Vagina (tissue), 2 donors: ENCODE measurements around the gene KRTAP10-8. TPM values are rescaled to one million over a fixed set of nuclear protein-coding genes. Genes with fewer than 3 reads are reported as not detected.
"Not testable (repeated sequence)": the region's sequence is repeated elsewhere in the genome, so short reads cannot be mapped to it uniquely, and the experiment has no call there.

Experiments
- DNase-seq, 2 donors: peaks; one replicate each; pipeline ENCODE4 v3.0.0-alpha.2; 2017; ENCODE audit errors: extremely low spot score in 2 of 2
- H3K27ac ChIP-seq: fragments of 200-600 bp; sonication (generic); one replicate; pipeline ENCODE4 v1.5.1; 2019
- H3K27me3 ChIP-seq: fragments of 200-600 bp; sonication (generic); one replicate; pipeline ENCODE4 v1.5.1; 2019
- H3K36me3 ChIP-seq, 2 donors: fragments of 200-600 bp; sonication (generic); one replicate each; pipeline ENCODE4 v1.5.1; 2017 to 2019
- H3K4me1 ChIP-seq: fragments of 200-600 bp; sonication (generic); one replicate; pipeline ENCODE4 v1.5.1; 2019
- H3K4me3 ChIP-seq, 2 donors: fragments of 200-600 bp; sonication (generic); 1 replicate in 1 of 2; 2 replicates in 1 of 2; pipeline ENCODE4 v1.5.1; 2016 to 2019
- H3K9me3 ChIP-seq: fragments of 200-600 bp; sonication (generic); one replicate; pipeline ENCODE4 v1.5.1; 2019
- CTCF ChIP-seq, 3 experiments: fragments of 450-650 bp in 2 of 3; fragments of 200-600 bp in 1 of 3; sonication (generic) in 1 of 3; IDR thresholded peaks; one replicate each; pipeline ENCODE4 v1.5.1; 2017 to 2019; ENCODE audit warnings: antibody characterized with exemption in 3 of 3, mild to moderate bottlenecking in 2 of 3, moderate library complexity in 2 of 3
- POLR2A ChIP-seq, 2 donors: fragments of 450-650 bp; IDR thresholded peaks; one replicate each; pipeline ENCODE4 v1.6.1; 2017; ENCODE audit warnings: antibody characterized with exemption in 2 of 2, mild to moderate bottlenecking in 2 of 2, moderate library complexity in 2 of 2
- POLR2AphosphoS5 ChIP-seq, 2 donors: sonication (generic); formaldehyde crosslinking; IDR thresholded peaks; one replicate each; pipeline ENCODE4 v1.9.0; 2017; ENCODE audit warnings: antibody characterized with exemption in 2 of 2, mild to moderate bottlenecking in 2 of 2, low read depth in 1 of 2; ENCODE audit not compliant: insufficient read depth in 1 of 2
- intact Hi-C: fragments of 100-400 bp; cut with DNase I; formaldehyde crosslinking; loops from one replicate; pipeline ENCODE4 v1.15.1; 2023
- total RNA-seq: library from RNA; depleted of rRNA; stranded (reverse); fragments of >200 nt; gene quantifications from one replicate; pipeline ENCODE4 v1.2.3, GENCODE V29; 2016

Gene KRTAP10-8
- total RNA-seq, 1 donor from 2014 or later, result not detected

GRCh38 chr21:44596068-44596725 lies 15.7 kb upstream of the KRTAP10-8 start:
- Histone ChIP-seq H3K27me3 (no peaks in the 10 kb centered on the region), H3K9me3 (no peaks in the 10 kb centered on the region), H3K4me1 (no peaks in the 10 kb centered on the region), H3K36me3 (no peaks in the 10 kb centered on the region), H3K27ac (no peak overlapping the region), H3K4me3 (no peak overlapping the region)
- TF ChIP-seq POLR2AphosphoS5 (IDR thresholded peaks at IDR 0.05; ENCODE audit: insufficient read depth in 1 of 2, low read depth in 1 of 2) (no peak), POLR2A (IDR thresholded peaks at IDR 0.05) (no peak), CTCF (IDR thresholded peaks at IDR 0.05) (no peak)
- peak; percentile 75 to 79 for DNase-seq
- intact Hi-C loops, result no loop called here

- no peak overlapping the region for H3K27ac ChIP-seq
- intact Hi-C loops, result no loop called here
Observed at GRCh38 chr21:44598061-44598460, 13.8 kb upstream of the KRTAP10-8 start.

GRCh38 chr21:44599264-44600029 lies 12.4 kb upstream of the KRTAP10-8 start:
- Histone ChIP-seq H3K36me3 (no peaks in the 10 kb centered on the region), H3K27ac (no peak overlapping the region), H3K4me3 (no peak overlapping the region), H3K27me3 (no peaks in the 10 kb centered on the region), H3K4me1 (no peaks in the 10 kb centered on the region), H3K9me3 (no peaks in the 10 kb centered on the region)
- DNase-seq, result no peak
- TF ChIP-seq POLR2AphosphoS5 (IDR thresholded peaks at IDR 0.05; ENCODE audit: insufficient read depth in 1 of 2, low read depth in 1 of 2), result no peak
- TF ChIP-seq CTCF (IDR thresholded peaks at IDR 0.05), result no peak
- TF ChIP-seq POLR2A (IDR thresholded peaks at IDR 0.05), result no peak
- intact Hi-C loops, result no loop called here

More at GRCh38 chr21:44598061-44598460, 13.8 kb upstream of the KRTAP10-8 start:
- Histone ChIP-seq H3K27me3 (no peaks in the 10 kb centered on the region), H3K36me3 (no peaks in the 10 kb centered on the region), H3K9me3 (no peaks in the 10 kb centered on the region), H3K4me3 (no peak overlapping the region), H3K4me1 (no peaks in the 10 kb centered on the region)
- DNase-seq, result no peak
- TF ChIP-seq POLR2AphosphoS5 (IDR thresholded peaks at IDR 0.05; ENCODE audit: insufficient read depth in 1 of 2, low read depth in 1 of 2), result no peak
- TF ChIP-seq CTCF (IDR thresholded peaks at IDR 0.05), result no peak
- no peak for TF ChIP-seq POLR2A (IDR thresholded peaks at IDR 0.05)

- H3K4me1 ChIP-seq, H3K36me3 ChIP-seq, H3K9me3 ChIP-seq, H3K27ac ChIP-seq, intact Hi-C loops, H3K4me3 ChIP-seq, H3K27me3 ChIP-seq, DNase-seq: not testable (repeated sequence)
Observed at GRCh38 chr21:44600118-44600978, 11.5 kb upstream of the KRTAP10-8 start, which contains the start of gene KRTAP10-7. KRTAP10-7 (plus strand) TSS chr21:44600597; CDS start chr21:44600622, 25 bp downstream.

- H3K4me1 ChIP-seq, H3K4me3 ChIP-seq, intact Hi-C loops, H3K9me3 ChIP-seq, H3K27me3 ChIP-seq, H3K36me3 ChIP-seq, H3K27ac ChIP-seq: not testable (repeated sequence)
- peak in 1 of 2 donors; percentile 65 for DNase-seq
Observed at GRCh38 chr21:44601091-44601490, 10.8 kb upstream of the KRTAP10-8 start.
